Lung (tissue), 13 donors: ENCODE results near the gene CBFB. TPM values are rescaled to one million over a fixed set of nuclear protein-coding genes. Genes with fewer than 3 reads are reported as not detected.
A peak's percentile ranks its signal among the peaks of the same experiment; 100 is the strongest.

Experiments used
- ATAC-seq: fragments of 200-7000 bp; cut with Tn5 transposase; one replicate; pipeline ENCODE4 v1.9.1; 2020; ENCODE audit warnings: moderate number of reproducible peaks; ENCODE audit not compliant: insufficient read depth, low FRiP score
- DNase-seq, 3 donors: peaks; one replicate each; pipeline ENCODE4 v3.0.0-alpha.2; 2013 to 2017
- H3K27ac ChIP-seq, 2 donors: one replicate each; pipeline ENCODE4 v1.5.1; 2013; ENCODE audit warnings: mild to moderate bottlenecking in 2 of 2, moderate library complexity in 2 of 2, control low read depth in 1 of 2, inconsistent platforms in 1 of 2, low read depth in 1 of 2, low read length in 1 of 2
- H3K27me3 ChIP-seq, 3 donors: one replicate each; pipeline ENCODE4 v1.5.1; 2013; ENCODE audit warnings: low read length in 2 of 3; ENCODE audit not compliant: control insufficient read depth in 3 of 3, insufficient read depth in 3 of 3
- H3K36me3 ChIP-seq, 4 donors: one replicate each; pipeline ENCODE4 v1.5.1; 2013; ENCODE audit warnings: low read length in 4 of 4, mild to moderate bottlenecking in 1 of 4, moderate library complexity in 1 of 4; ENCODE audit not compliant: control insufficient read depth in 4 of 4, insufficient read depth in 4 of 4
- H3K4me1 ChIP-seq, 5 donors: one replicate each; pipeline ENCODE4 v1.5.1; 2013; ENCODE audit warnings: low read length in 5 of 5, mild to moderate bottlenecking in 2 of 5, moderate library complexity in 1 of 5; ENCODE audit not compliant: control insufficient read depth in 5 of 5, insufficient read depth in 5 of 5
- H3K4me3 ChIP-seq: one replicate; pipeline ENCODE4 v1.5.1; 2013; ENCODE audit warnings: mild to moderate bottlenecking, control low read depth, moderate library complexity
- H3K9ac ChIP-seq, 2 donors: one replicate each; pipeline ENCODE4 v1.5.1; 2013; ENCODE audit warnings: low read length in 2 of 2, control low read depth in 1 of 2; ENCODE audit not compliant: insufficient read depth in 1 of 2
- H3K9me3 ChIP-seq, 4 donors: one replicate each; pipeline ENCODE4 v1.5.1; 2013; ENCODE audit warnings: low read length in 3 of 4, mild to moderate bottlenecking in 1 of 4, moderate library complexity in 1 of 4; ENCODE audit not compliant: control insufficient read depth in 4 of 4, insufficient read depth in 3 of 4
- CTCF ChIP-seq: IDR thresholded peaks from 2 replicates; pipeline ENCODE4 v1.5.1; 2012; ENCODE audit warnings: mild to moderate bottlenecking; ENCODE audit errors: control extremely low read depth, extremely low read depth
- WGBS, 2 donors: extraction: QIAGEN DNeasy Blood & Tissue Kit; methylation state at CpG; one replicate each; pipeline ENCODE4 v1.1.7; 2013; 5-methylcytosine and 5-hydroxymethylcytosine counted together
- polyA plus RNA-seq, 2 donors: library from polyadenylated mRNA; stranded (reverse); fragments of 200-250 nt; gene quantifications; one replicate each; pipeline ENCODE4 v1.2.1, GENCODE V29; 2013
- small RNA-seq: library from RNA; depleted of rRNA; stranded (forward); fragments of <200 nt; gene quantifications from one replicate; pipeline ENCODE3, GENCODE V24; 2014; ENCODE audit warnings: low replicate concordance
- total RNA-seq, 2 donors: library from RNA; depleted of rRNA in 1 of 2; stranded (reverse); fragments of >200 nt in 1 of 2; gene quantifications; one replicate each; pipeline ENCODE4 v1.2.1, GENCODE V29; 2014 to 2021
- donor health status: control.
- donor health status: control.
- donor health status: Bipolar disorder and iron deficiency.
- donor health status: healthy.
- donor health status: DM: yes; HTN: yes; CAD: no.

CBFB gene
- total and polyA plus RNA-seq, 4 donors = 23.3 to 59.4 (median 38.6) TPM

- 94 to 95% methylated on average over 11 of the region's 11 CpGs for WGBS, 2 donors
- H3K36me3 ChIP-seq = peaks cover 10 to 45% (median 30%) of the 10 kb centered on the region in 4 donors
- DNase-seq = no peak
These were observed 119.8 kb downstream of the CBFB start for GRCh38 chr16:67148656-67149275.

DNA sequence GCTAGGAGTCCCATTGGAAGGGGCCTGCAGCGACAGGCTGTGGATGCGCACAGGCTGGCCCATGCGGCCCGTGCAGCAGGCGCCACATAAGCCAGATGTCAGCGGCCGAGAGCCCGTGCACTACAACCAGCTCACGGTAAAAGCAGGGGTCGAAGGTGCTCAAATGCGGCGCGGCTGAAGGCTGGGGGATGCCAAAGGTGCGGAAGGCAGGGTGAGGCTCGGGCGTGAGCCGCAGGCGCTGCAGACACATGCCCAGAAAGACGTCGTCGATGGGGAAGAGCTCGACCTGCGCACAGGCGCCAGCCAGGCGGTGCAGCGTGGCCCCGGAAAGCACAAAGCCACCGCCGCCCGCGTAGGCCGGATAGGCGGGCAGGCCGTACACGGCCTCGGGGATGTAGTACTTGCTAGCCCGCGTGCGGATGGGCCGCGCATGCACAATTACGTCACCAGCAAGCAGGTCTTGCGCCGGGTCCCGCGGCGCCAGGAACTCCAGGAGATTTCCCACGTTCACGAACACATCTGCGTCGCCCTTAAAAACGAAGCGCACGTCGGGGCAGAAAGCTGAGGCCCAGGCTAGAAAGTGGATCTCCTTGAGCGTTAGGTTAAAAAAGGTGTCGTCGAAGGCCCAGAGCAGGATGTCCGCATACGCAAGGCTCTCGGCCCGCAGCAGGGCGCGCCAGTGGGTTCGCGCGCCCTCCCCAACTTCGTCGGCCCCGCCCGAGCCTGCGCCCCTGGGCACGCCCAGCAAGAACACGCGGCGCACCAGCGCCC is 120.5 kb downstream of the CBFB start:
- 67 to 71% methylated on average over 77 of the region's 77 CpGs for WGBS, 2 donors
- no peak for DNase-seq
- H3K36me3 ChIP-seq = peaks cover 5 to 39% (median 25%) of the 10 kb centered on the region in 4 donors

More at GRCh38 chr16:67148656-67149275, 119.8 kb downstream of the CBFB start:
- ATAC-seq = no peak
- peaks cover 0 to 15% (median 4%) of the 10 kb centered on the region in 5 donors for H3K4me1 ChIP-seq
- H3K9ac ChIP-seq = no peak overlapping the region
- H3K4me3 ChIP-seq = no peak overlapping the region
- no peak for TF ChIP-seq CTCF
- peaks cover 0 to 2% (median 0%) of the 10 kb centered on the region in 4 donors for H3K9me3 ChIP-seq
- H3K27ac ChIP-seq = no peak overlapping the region
- peaks cover 0 to 6% (median 5%) of the 10 kb centered on the region in 3 donors for H3K27me3 ChIP-seq

GRCh38 chr16:67150047-67150832 is 121.3 kb downstream of the CBFB start:
- 4 to 9% methylated on average over 67 to 94 of the region's 94 CpGs for WGBS, 2 donors
- peak; percentile 68 for ATAC-seq
- DNase-seq = peak; percentile 84 to 94 (median 88)

More for the DNA sequence above, 120.5 kb downstream of the CBFB start:
- Histone ChIP-seq H3K9me3 (no peaks in the 10 kb centered on the region), H3K4me3 (no peak overlapping the region), H3K27ac (no peak overlapping the region), H3K9ac (no peak overlapping the region), H3K27me3 (peaks cover 0 to 13% (median 8%) of the 10 kb centered on the region in 3 donors), H3K4me1 (peaks cover 0 to 15% (median 4%) of the 10 kb centered on the region in 5 donors)
- ATAC-seq = no peak
- TF ChIP-seq CTCF = no peak

More at GRCh38 chr16:67150047-67150832, 121.3 kb downstream of the CBFB start:
- Histone ChIP-seq H3K4me1 (peaks cover 0 to 18% (median 4%) of the 10 kb centered on the region in 5 donors), H3K27me3 (peaks cover 0 to 14% (median 9%) of the 10 kb centered on the region in 3 donors), H3K9ac (no peak overlapping the region), H3K9me3 (no peaks in the 10 kb centered on the region), H3K36me3 (peaks cover 0 to 31% (median 21%) of the 10 kb centered on the region in 4 donors), H3K27ac (peak overlapping the region; percentile 65 to 78), H3K4me3 (peak overlapping the region; percentile 60)
- TF ChIP-seq CTCF = no peak

Small RNA genes lying within 50 kb of the gene (small RNA-seq; reads per million reads assigned to genes)
- not detected for gene RN7SL543P

Other genes starting within 250 kb of the CBFB start
- not detected for gene TERB1, start 227.6 kb upstream of the CBFB start, total RNA-seq
- gene TERB1, start 227.6 kb upstream of the CBFB start, polyA plus RNA-seq = not detected
- 10 to 100 TPM; 31.8 to 64.4 TPM for gene NAE1, start 198.2 kb upstream of the CBFB start, total RNA-seq
- 10 to 100 TPM; 24.2 to 26.3 TPM for gene NAE1, start 198.2 kb upstream of the CBFB start, polyA plus RNA-seq
- not detected for gene CA7, start 184.7 kb upstream of the CBFB start, total RNA-seq
- not detected for gene CA7, start 184.7 kb upstream of the CBFB start, polyA plus RNA-seq
- gene PDP2, start 148.6 kb upstream of the CBFB start, total RNA-seq = 10 to 100 TPM; 21.3 to 23.0 TPM
- gene PDP2, start 148.6 kb upstream of the CBFB start, polyA plus RNA-seq = 1 to 10 TPM; 4.5 to 4.9 TPM
- gene CDH16, start 110.3 kb upstream of the CBFB start, total RNA-seq = 1 to 10 TPM in 1 of 2 donors, under 1 TPM in 1; 0.64 to 1.7 TPM
- under 1 TPM in 1 of 2 donors, not detected in 1; 0.25 TPM for gene CDH16, start 110.3 kb upstream of the CBFB start, polyA plus RNA-seq
- 10 to 100 TPM; 35.4 to 36.0 TPM for gene RRAD, start 103.6 kb upstream of the CBFB start, total RNA-seq
- gene RRAD, start 103.6 kb upstream of the CBFB start, polyA plus RNA-seq = 10 to 100 TPM; 31.8 to 42.3 TPM
- 10 to 100 TPM; 48.8 to 79.7 TPM for gene CIAO2B, start 94.7 kb upstream of the CBFB start, total RNA-seq
- gene CIAO2B, start 94.7 kb upstream of the CBFB start, polyA plus RNA-seq = 100 to 1,000 TPM; 238 to 257 TPM
- 10 to 100 TPM; 24.6 to 51.0 TPM for gene CES2, start 93.6 kb upstream of the CBFB start, total RNA-seq
- 10 to 100 TPM; 26.0 to 26.3 TPM for gene CES2, start 93.6 kb upstream of the CBFB start, polyA plus RNA-seq
- gene CES3, start 67.9 kb upstream of the CBFB start, total RNA-seq = 1 to 10 TPM in 1 of 2 donors, under 1 TPM in 1; 0.57 to 2.6 TPM
- under 1 TPM; 0.85 to 0.96 TPM for gene CES3, start 67.9 kb upstream of the CBFB start, polyA plus RNA-seq
- gene CES4A, start 40.6 kb upstream of the CBFB start, total RNA-seq = 10 to 100 TPM; 10.5 to 29.8 TPM
- 10 to 100 TPM in 1 of 2 donors, 1 to 10 TPM in 1; 8.0 to 16.7 TPM for gene CES4A, start 40.6 kb upstream of the CBFB start, polyA plus RNA-seq
- gene PHAF1, start 80.8 kb downstream of the CBFB start, total RNA-seq = 10 to 100 TPM; 14.6 to 36.1 TPM
- gene PHAF1, start 80.8 kb downstream of the CBFB start, polyA plus RNA-seq = 10 to 100 TPM in 1 of 2 donors, 1 to 10 TPM in 1; 9.1 to 12.0 TPM
- gene B3GNT9, start 121.8 kb downstream of the CBFB start, total RNA-seq = 10 to 100 TPM; 17.1 to 22.9 TPM
- gene B3GNT9, start 121.8 kb downstream of the CBFB start, polyA plus RNA-seq = 10 to 100 TPM in 1 of 2 donors, 1 to 10 TPM in 1; 8.4 to 12.0 TPM
- 10 to 100 TPM; 12.4 to 36.1 TPM for gene TRADD, start 130.8 kb downstream of the CBFB start, total RNA-seq
- 10 to 100 TPM; 17.5 to 37.2 TPM for gene TRADD, start 130.8 kb downstream of the CBFB start, polyA plus RNA-seq
- 10 to 100 TPM in 1 of 2 donors, 1 to 10 TPM in 1; 3.6 to 30.9 TPM for gene FBXL8, start 130.8 kb downstream of the CBFB start, total RNA-seq
- 10 to 100 TPM; 18.9 to 30.3 TPM for gene FBXL8, start 130.8 kb downstream of the CBFB start, polyA plus RNA-seq
- gene HSF4, start 135.6 kb downstream of the CBFB start, total RNA-seq = 10 to 100 TPM in 1 of 2 donors, 1 to 10 TPM in 1; 5.1 to 28.9 TPM
- gene HSF4, start 135.6 kb downstream of the CBFB start, polyA plus RNA-seq = 10 to 100 TPM; 13.1 to 62.5 TPM
- 10 to 100 TPM; 25.3 to 51.9 TPM for gene NOL3, start 141.4 kb downstream of the CBFB start, total RNA-seq
- gene NOL3, start 141.4 kb downstream of the CBFB start, polyA plus RNA-seq = 10 to 100 TPM; 35.5 to 46.8 TPM
- gene MATCAP1, start 154.8 kb downstream of the CBFB start, total RNA-seq = 10 to 100 TPM; 33.1 to 41.8 TPM
- 10 to 100 TPM; 18.5 to 18.8 TPM for gene MATCAP1, start 154.8 kb downstream of the CBFB start, polyA plus RNA-seq
- 10 to 100 TPM; 11.4 to 16.5 TPM for gene EXOC3L1, start 161.0 kb downstream of the CBFB start, total RNA-seq
- 10 to 100 TPM in 1 of 2 donors, 1 to 10 TPM in 1; 9.7 to 12.6 TPM for gene EXOC3L1, start 161.0 kb downstream of the CBFB start, polyA plus RNA-seq
- gene E2F4, start 163.0 kb downstream of the CBFB start, total RNA-seq = 10 to 100 TPM; 27.8 to 68.2 TPM
- 10 to 100 TPM; 44.5 to 86.1 TPM for gene E2F4, start 163.0 kb downstream of the CBFB start, polyA plus RNA-seq
- 10 to 100 TPM in 1 of 2 donors, 1 to 10 TPM in 1; 6.5 to 22.5 TPM for gene ELMO3, start 170.0 kb downstream of the CBFB start, total RNA-seq
- gene ELMO3, start 170.0 kb downstream of the CBFB start, polyA plus RNA-seq = 10 to 100 TPM; 13.3 to 17.7 TPM
- 10 to 100 TPM; 22.1 to 59.0 TPM for gene TMEM208, start 198.0 kb downstream of the CBFB start, total RNA-seq
- 100 to 1,000 TPM; 128 to 196 TPM for gene TMEM208, start 198.0 kb downstream of the CBFB start, polyA plus RNA-seq
- gene FHOD1, start 218.3 kb downstream of the CBFB start, total RNA-seq = 100 to 1,000 TPM in 1 of 2 donors, 10 to 100 TPM in 1; 51.3 to 129 TPM
- gene FHOD1, start 218.3 kb downstream of the CBFB start, polyA plus RNA-seq = 10 to 100 TPM; 64.1 to 67.0 TPM
- 1 to 10 TPM; 4.2 to 5.9 TPM for gene SLC9A5, start 219.8 kb downstream of the CBFB start, total RNA-seq
- 1 to 10 TPM; 1.2 to 2.4 TPM for gene SLC9A5, start 219.8 kb downstream of the CBFB start, polyA plus RNA-seq